ENCODE results near the gene DOC2A.

DNA sequence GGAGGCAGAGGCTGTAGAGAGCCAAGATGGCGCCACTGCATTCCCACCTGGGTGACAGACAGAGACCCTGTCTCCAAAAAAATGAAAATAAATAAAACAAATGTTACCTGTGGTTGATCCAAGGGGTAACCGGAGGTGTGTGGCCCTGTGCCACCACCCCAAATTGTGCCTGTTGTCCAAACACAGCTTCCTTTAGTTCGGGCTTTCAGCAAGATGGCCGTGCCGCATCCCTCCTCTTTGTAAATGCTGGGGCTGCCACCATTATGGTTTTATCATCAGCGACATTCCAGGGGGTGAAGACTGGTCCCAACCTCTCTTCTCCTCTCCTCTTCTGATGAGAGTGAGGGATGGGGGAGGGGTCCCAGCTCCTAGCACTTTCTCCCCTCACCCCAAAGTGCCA, 12.1 kb upstream of the DOC2A start, which contains the start of gene C16orf92:
- no peak for TF ChIP-seq EZH2 (IDR thresholded peaks at IDR 0.05; ENCODE audit: borderline replicate concordance, insufficient read depth, low read depth, low read length, poor library complexity, severe bottlenecking)
- TF ChIP-seq, protein P1, sequence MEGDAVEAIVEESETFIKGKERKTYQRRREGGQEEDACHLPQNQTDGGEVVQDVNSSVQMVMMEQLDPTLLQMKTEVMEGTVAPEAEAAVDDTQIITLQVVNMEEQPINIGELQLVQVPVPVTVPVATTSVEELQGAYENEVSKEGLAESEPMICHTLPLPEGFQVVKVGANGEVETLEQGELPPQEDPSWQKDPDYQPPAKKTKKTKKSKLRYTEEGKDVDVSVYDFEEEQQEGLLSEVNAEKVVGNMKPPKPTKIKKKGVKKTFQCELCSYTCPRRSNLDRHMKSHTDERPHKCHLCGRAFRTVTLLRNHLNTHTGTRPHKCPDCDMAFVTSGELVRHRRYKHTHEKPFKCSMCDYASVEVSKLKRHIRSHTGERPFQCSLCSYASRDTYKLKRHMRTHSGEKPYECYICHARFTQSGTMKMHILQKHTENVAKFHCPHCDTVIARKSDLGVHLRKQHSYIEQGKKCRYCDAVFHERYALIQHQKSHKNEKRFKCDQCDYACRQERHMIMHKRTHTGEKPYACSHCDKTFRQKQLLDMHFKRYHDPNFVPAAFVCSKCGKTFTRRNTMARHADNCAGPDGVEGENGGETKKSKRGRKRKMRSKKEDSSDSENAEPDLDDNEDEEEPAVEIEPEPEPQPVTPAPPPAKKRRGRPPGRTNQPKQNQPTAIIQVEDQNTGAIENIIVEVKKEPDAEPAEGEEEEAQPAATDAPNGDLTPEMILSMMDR (IDR thresholded peaks at IDR 0.05) = no peak

Data from B cell (primary cell).